K562 (cell line): Measurements from ENCODE around the gene PHF12. TPM values are rescaled to one million over a fixed set of nuclear protein-coding genes. Genes with fewer than 3 reads are reported as not detected.

Source experiments
- ATAC-seq: fragments of 200-7000 bp; cut with Tn5 transposase; 3 replicates; pipeline ENCODE4 v1.9.1; 2020; ENCODE audit warnings: moderate library complexity
- BruUV-seq: library from RNA; stranded (reverse); fragments of 400-500 nt; replicated peaks from 2 replicates; lab custom pipeline; 2021; lab: Mats Ljungman, UMichigan
- CTCF ChIA-PET: fragments of 300-600 bp; formaldehyde crosslinking; extraction: SDS; loops from one replicate; lab custom pipeline; 2021; ENCODE audit warnings: low intra/inter-chr PET ratio; lab: Yijun Ruan, JAX
- POLR2A ChIA-PET: fragments of 300-600, 350-650 bp; sonication (Branson Sonifier 250); formaldehyde crosslinking; extraction: SDS; loops from one replicate; lab custom pipeline; 2021; ENCODE audit warnings: antibody characterized with exemption, inconsistent platforms; lab: Yijun Ruan, JAX
- DNase-seq, 4 experiments: peaks; one replicate each; pipeline versions ENCODE4 v3.0.0 to v3.0.0-alpha.2; 2011 to 2018; ENCODE audit warnings: low spot score in 3 of 4, mixed read lengths in 3 of 4; ENCODE audit errors: extremely low read depth in 1 of 4
- FAIRE-seq: peaks from 2 replicates; lab custom pipeline; 2011; peaks lifted over from hg19 to GRCh38; lab: Jason Lieb, UNC
- H2AFZ ChIP-seq: 2 replicates; pipeline ENCODE4 v1.6.0; 2011; ENCODE audit warnings: low read depth, low read length, control low read depth, inconsistent platforms
- H3K27ac ChIP-seq: fragments of 200-600 bp; 3 replicates; pipeline ENCODE4 v1.8.0; 2011; ENCODE audit warnings: low read depth, mild to moderate bottlenecking, control low read depth, inconsistent platforms, low read length, moderate library complexity, mixed read lengths; ENCODE audit errors: extremely low read depth
- H3K27me3 ChIP-seq, 2 experiments: fragments of 300-600 bp in 1 of 2; 2 replicates in 1 of 2; 3 replicates in 1 of 2; pipeline versions ENCODE4 v1.6.0 to v1.8.0; 2011; ENCODE audit warnings: inconsistent platforms in 2 of 2, low read length in 2 of 2, mild to moderate bottlenecking in 1 of 2, mixed read lengths in 1 of 2, moderate library complexity in 1 of 2; ENCODE audit not compliant: control insufficient read depth in 2 of 2, insufficient read depth in 2 of 2
- H3K36me3 ChIP-seq: fragments of 300-600 bp; 3 replicates; pipeline ENCODE4 v1.8.0; 2011; ENCODE audit warnings: mild to moderate bottlenecking, low read length, inconsistent platforms; ENCODE audit not compliant: control insufficient read depth, insufficient read depth
- H3K4me1 ChIP-seq, 2 experiments: fragments of 200-600 bp in 1 of 2; replicated peaks in 1 of 2; 2 replicates in 1 of 2; 3 replicates in 1 of 2; pipeline versions ENCODE4 v1.5.1 to v1.8.0; 2011; ENCODE audit warnings: inconsistent platforms in 2 of 2, low read length in 2 of 2, mild to moderate bottlenecking in 1 of 2, mixed read lengths in 1 of 2, moderate library complexity in 1 of 2; ENCODE audit not compliant: control insufficient read depth in 2 of 2, insufficient read depth in 2 of 2
- H3K4me2 ChIP-seq: 2 replicates; pipeline ENCODE4 v1.6.1; 2011; ENCODE audit warnings: low read length, control low read depth, inconsistent platforms, mixed read lengths; ENCODE audit not compliant: insufficient read depth
- H3K4me3 ChIP-seq: fragments of 200-600 bp; sonication (generic), shearing (Covaris generic); 2 replicates; pipeline ENCODE4 v1.5.1; 2016; ENCODE audit warnings: control low read depth, inconsistent platforms
- H3K79me2 ChIP-seq: fragments of 200-600 bp; 3 replicates; pipeline ENCODE4 v1.8.0; 2011; ENCODE audit warnings: low read length, inconsistent platforms; ENCODE audit not compliant: control insufficient read depth, insufficient read depth
- H3K9ac ChIP-seq, 2 experiments: 2 replicates each; pipeline versions ENCODE4 v1.6.0 to v1.6.1; 2011; ENCODE audit warnings: low read depth in 2 of 2, low read length in 2 of 2, control low read depth in 1 of 2, inconsistent platforms in 1 of 2, mild to moderate bottlenecking in 1 of 2, mixed read lengths in 1 of 2; ENCODE audit not compliant: insufficient read depth in 1 of 2
- H3K9me1 ChIP-seq: one replicate; pipeline ENCODE4 v1.6.0; 2011; ENCODE audit warnings: inconsistent platforms, mild to moderate bottlenecking, low read length, moderate library complexity; ENCODE audit not compliant: control insufficient read depth, insufficient read depth
- H3K9me3 ChIP-seq: replicated peaks from 2 replicates; pipeline ENCODE4 v1.5.1; 2011; ENCODE audit warnings: low read depth, low read length, inconsistent platforms; ENCODE audit not compliant: control insufficient read depth, insufficient read depth
- H4K20me1 ChIP-seq: replicated peaks from 2 replicates; pipeline ENCODE4 v1.6.1; 2011; ENCODE audit warnings: low read length, inconsistent platforms, mixed read lengths; ENCODE audit not compliant: control insufficient read depth, insufficient read depth
- ARID3A ChIP-seq: IDR thresholded peaks from 2 replicates; pipeline ENCODE4 v1.6.1; 2012; ENCODE audit warnings: low read depth, low read length, improper control_type of control experiment, borderline replicate concordance
- ATF1 ChIP-seq, 2 experiments: fragments of 450-650 bp in 1 of 2; IDR thresholded peaks; 2 replicates each; pipeline ENCODE4 v1.6.1; 2016; ENCODE audit warnings: missing compliant biosample characterization in 1 of 2, missing genetic modification characterization in 1 of 2
- CBX5 ChIP-seq: IDR thresholded peaks from 2 replicates; pipeline ENCODE4 v1.6.1; 2014; ENCODE audit warnings: low read depth, borderline replicate concordance
- CCNT2 ChIP-seq: IDR thresholded peaks from 2 replicates; pipeline ENCODE4 v1.6.1; 2011; ENCODE audit warnings: borderline replicate concordance, low read depth, mild to moderate bottlenecking, moderate library complexity, mixed read lengths, low read length; ENCODE audit not compliant: insufficient read length; ENCODE audit errors: extremely low read depth
- ILK ChIP-seq: fragments of 450-650 bp; IDR thresholded peaks from 2 replicates; pipeline ENCODE4 v1.6.1; 2016; ENCODE audit warnings: missing genetic modification characterization, low read depth, mild to moderate bottlenecking, missing compliant biosample characterization, moderate library complexity, borderline replicate concordance
- RHOXF2B ChIP-seq: fragments of 250-450 bp; sonication (Bioruptor Pico); conservative IDR thresholded peaks from 2 replicates; pipeline ENCODE4 v1.5.1; 2021
- ZNF133 ChIP-seq: fragments of 250-450 bp; sonication (Bioruptor Pico); IDR thresholded peaks from 2 replicates; pipeline ENCODE4 v1.4.0; 2020; ENCODE audit warnings: mild to moderate bottlenecking
- ZNF717 ChIP-seq: fragments of 250-450 bp; sonication (Bioruptor Pico); IDR thresholded peaks from 2 replicates; pipeline ENCODE4 v1.5.0; 2021
- WGBS: fragments of 100-300 bp; shearing (Covaris generic); methylation state at CpG from one replicate; pipeline ENCODE4 v1.1.6; 2016; ENCODE audit warnings: low coverage, mixed read lengths; ENCODE audit not compliant: insufficient coverage; ENCODE audit errors: missing lambda C conversion rate; 5-methylcytosine and 5-hydroxymethylcytosine counted together
- in situ Hi-C: fragments of 300-500 bp; cut with MboI; formaldehyde crosslinking; loops from 4 replicates; pipeline ENCODE4 v1.15.0; 2018; ENCODE audit warnings: inconsistent platforms, mixed read lengths
- intact Hi-C: fragments of 100-400 bp; cut with micrococcal nuclease; formaldehyde crosslinking; loops from 2 replicates; pipeline ENCODE4 v1.14.2; 2022
- polyA plus RNA-seq, 8 experiments: library from polyadenylated mRNA; depleted of rRNA in 4 of 8; stranded (reverse) in 5 of 8; unstranded in 3 of 8; fragments of >200 nt; fragmentation: Nextera tagmentation in 2 of 8; fragmentation: Illumina TruSeq in 1 of 8; extraction: Ambion mirVana in 2 of 8; extraction: Trizol in 1 of 8; gene quantifications; 2 replicates each; pipeline versions ENCODE4 v1.2.1 to v1.2.3, GENCODE V29; 2011 to 2014; ENCODE audit warnings: inconsistent platforms in 1 of 8, missing spikeins in 1 of 8
- total RNA-seq, 7 experiments: library from RNA; depleted of rRNA in 6 of 7; stranded (reverse); fragments of >200 nt in 6 of 7; fragmentation: Illumina TruSeq in 2 of 7; extraction: Trizol in 2 of 7; gene quantifications; 2 replicates each; pipeline versions ENCODE4 v1.2.1 to v1.2.3, GENCODE V29; 2011 to 2021; ENCODE audit warnings: low replicate concordance in 1 of 7

Gene PHF12
- total and polyA plus RNA-seq, 9 of the 15 experiments (the other 6 are each of a cell fraction or from before 2014, with no cell fraction given), result 0.82 to 31.3 (median 13.5) TPM

- ATAC-seq, result no peak
- Histone ChIP-seq H3K9ac (no peak overlapping the region), H3K27me3 (peaks cover 7 to 67% of the 10 kb centered on the region in 2 experiments; a peak in 3 of 5 replicates), H3K79me2 (no peaks in the 10 kb centered on the region), H2AFZ (no peak overlapping the region), H4K20me1 (peaks cover 11% of the 10 kb centered on the region; the same call in 1 of the 2 replicates), H3K9me3 (no peaks in the 10 kb centered on the region), H3K4me2 (no peak overlapping the region), H3K4me1 (peaks cover 0 to 9% of the 10 kb centered on the region in 2 experiments; a peak in 2 of 5 replicates), H3K9me1 (no peaks in the 10 kb centered on the region), H3K4me3 (no peak overlapping the region), H3K36me3 (no peaks in the 10 kb centered on the region), H3K27ac (no peak overlapping the region)
- POLR2A ChIA-PET, result interaction anchor here (2.8 kb wide), 1 partner anchor 14 kb away, joined by 15 read pairs; no protein-coding TSS in a partner anchor
- DNase-seq, result peak in 2 of 4 experiments; percentile 46 to 50
- FAIRE-seq, result no peak
- 14% methylated on average over 29 of the region's 36 CpGs for WGBS
- no peak for TF ChIP-seq RHOXF2B
- no peak for TF ChIP-seq ATF1 (CRISPR knock-in tag; IDR thresholded peaks at IDR 0.05)
- no peak for TF ChIP-seq ATF1 (tag; IDR thresholded peaks at IDR 0.05)
- TF ChIP-seq CCNT2, result no peak
- TF ChIP-seq ILK (tag), result no peak
- TF ChIP-seq CBX5, result no peak
- no peak for TF ChIP-seq ZNF717 (CRISPR knock-in tag)
- TF ChIP-seq ZNF133 (CRISPR knock-in tag), result no peak
- no peak for TF ChIP-seq ARID3A
- intact Hi-C loops (no loop called here), in situ Hi-C loops (no loop called here)
- BruUV-seq, result no TSS peak
- CTCF ChIA-PET, result no interaction called here
These were observed 34.8 kb upstream of the PHF12 start for GRCh38 chr17:28985950-28986713.
